Activated CD4-positive, CD25-positive, alpha-beta regulatory T cell treated with anti-CD3 and anti-CD28 coated beads, Interleukin-2, amount 50 U/mL, for 24 hours (primary cell): ENCODE data around the gene KREMEN1.

ENCODE experiments used
- ATAC-seq, 2 donors: fragments of 150-1000 bp; cut with Tn5 transposase; one replicate each; pipeline ENCODE4 v1.10.0; 2021; ENCODE audit warnings: mild to moderate bottlenecking in 1 of 2, moderate library complexity in 1 of 2

KREMEN1 gene

DNA sequence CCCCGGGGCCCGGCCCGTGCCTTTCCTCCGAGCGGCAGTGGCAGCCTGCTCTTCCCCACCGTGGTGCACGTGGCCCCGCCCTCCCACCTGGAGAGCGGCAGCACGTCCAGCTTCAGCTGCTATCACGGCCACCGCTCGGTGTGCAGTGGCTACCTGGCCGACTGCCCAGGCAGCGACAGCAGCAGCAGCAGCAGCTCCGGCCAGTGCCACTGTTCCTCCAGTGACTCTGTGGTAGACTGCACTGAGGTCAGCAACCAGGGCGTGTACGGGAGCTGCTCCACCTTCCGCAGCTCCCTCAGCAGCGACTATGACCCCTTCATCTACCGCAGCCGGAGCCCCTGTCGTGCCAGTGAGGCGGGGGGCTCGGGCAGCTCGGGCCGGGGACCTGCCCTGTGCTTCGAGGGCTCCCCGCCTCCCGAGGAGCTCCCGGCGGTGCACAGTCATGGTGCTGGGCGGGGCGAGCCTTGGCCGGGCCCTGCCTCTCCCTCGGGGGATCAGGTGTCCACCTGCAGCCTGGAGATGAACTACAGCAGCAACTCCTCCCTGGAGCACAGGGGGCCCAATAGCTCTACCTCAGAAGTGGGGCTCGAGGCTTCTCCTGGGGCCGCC lies 23.1 kb upstream of the KREMEN1 start:
- ATAC-seq = no peak

DNA sequence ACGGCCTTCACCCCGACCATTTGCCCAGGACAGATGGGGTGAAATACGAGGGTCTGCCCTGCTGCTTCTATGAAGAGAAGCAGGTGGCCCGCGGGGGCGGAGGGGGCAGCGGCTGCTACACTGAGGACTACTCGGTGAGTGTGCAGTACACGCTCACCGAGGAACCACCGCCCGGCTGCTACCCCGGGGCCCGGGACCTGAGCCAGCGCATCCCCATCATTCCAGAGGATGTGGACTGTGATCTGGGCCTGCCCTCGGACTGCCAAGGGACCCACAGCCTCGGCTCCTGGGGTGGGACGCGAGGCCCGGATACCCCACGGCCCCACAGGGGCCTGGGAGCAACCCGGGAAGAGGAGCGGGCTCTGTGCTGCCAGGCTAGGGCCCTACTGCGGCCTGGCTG lies 22.4 kb upstream of the KREMEN1 start:
- ATAC-seq = no peak

DNA sequence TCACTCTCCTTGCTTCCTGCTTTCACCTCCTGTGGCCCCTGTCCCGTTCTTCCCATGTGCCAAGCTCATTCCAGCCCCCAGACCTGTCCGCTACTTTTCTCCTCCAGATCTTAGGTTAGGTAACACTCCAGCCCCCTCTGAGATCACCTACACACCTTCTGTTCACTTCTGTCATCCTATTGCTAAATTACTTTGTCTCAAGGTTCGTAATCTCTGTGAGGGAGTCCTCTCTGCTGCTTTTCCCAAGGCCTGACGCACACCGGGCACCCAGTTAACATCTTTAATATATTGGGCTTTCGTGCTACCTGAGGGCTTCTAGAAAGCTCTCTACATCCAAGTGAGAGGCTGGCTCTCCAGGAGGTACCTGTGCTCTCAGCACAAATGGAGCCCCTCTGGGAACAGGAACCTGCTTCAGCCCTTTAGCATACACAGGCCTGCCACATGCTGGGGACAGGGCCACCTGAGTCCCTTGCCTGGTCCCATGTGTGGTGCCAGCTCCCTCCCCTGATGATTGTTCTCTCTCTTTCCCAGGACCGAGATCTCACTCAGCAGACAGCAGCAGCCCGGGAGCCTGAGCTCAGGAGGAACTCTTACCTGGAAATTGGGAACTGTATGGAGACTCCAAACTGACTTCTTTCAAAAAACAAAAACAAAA lies 19.7 kb upstream of the KREMEN1 start:
- no peak for ATAC-seq

DNA sequence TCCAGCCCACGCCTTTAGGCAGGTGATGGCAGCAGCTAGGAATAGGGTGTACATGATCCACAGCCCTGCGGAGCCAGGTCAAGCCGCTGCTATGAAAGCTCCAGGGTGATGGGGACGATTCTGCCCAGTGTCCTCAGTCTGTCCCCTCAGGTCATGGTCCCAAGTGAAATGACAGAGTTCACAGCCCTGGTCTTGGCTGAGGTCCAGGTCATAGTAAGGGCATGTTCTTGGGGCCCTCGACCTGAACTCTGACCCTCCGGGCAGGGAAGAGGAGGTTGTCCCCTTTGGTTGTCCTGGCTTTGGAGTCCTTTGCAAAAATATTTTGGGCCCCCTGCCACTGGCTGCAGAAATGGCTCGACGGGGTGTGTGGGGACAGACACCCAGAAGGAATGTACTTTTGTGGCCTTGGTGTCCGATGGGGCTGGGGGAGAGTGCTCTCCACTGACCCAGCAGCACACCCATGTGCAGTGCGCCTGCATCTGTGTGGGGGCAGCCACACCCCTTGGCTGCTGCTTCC lies 18.5 kb upstream of the KREMEN1 start:
- ATAC-seq = no peak

DNA sequence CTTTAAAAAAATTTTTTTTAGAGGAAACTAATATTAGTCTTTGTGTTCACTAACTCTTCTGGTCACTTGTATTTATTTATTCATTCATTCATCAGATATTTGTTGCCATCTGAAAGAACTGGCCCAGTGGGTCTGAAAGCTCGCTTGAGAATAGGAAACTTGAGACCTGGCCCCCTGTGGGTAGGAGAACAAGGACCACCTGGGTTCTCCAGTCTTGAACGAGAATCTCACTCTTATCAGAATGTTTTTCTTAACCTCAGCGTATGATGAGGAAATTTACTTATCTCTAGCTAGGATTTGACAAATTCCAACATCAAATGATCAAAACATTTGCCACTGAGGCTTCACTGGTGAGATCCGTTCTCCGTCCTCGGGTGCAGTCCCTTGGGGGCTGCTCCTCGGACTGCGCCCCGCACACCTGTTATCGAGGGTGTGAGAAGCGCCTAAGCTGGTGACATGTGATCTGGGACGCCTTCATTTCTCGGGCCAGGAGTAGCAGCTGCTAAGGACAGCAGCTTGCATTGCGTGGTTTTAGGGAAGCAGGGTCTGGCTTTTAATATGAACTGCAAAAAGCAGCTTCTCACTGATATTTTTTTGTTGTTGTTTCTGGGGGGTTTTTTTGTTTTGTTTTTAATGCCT lies 17.5 kb upstream of the KREMEN1 start:
- ATAC-seq = no peak

DNA sequence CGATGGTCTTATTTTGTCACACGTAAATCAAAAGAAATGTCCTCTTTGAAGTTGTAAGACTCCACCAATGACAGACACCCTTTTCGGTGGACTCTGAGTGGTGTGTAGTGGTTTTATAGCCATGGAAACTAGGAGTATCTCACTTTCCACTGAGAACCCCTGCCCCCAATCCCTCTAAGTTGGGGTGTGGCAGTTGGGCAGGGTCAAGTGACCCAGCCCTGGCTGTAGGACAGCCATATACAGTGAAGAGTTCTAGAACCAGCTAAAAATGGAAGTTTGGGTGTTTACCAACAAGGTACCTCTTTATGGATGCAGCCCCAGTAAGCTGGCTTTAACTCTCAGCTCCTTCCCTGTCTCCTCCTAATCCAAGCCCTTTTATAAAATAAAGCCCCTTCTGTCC lies 16.4 kb upstream of the KREMEN1 start:
- ATAC-seq = no peak

DNA sequence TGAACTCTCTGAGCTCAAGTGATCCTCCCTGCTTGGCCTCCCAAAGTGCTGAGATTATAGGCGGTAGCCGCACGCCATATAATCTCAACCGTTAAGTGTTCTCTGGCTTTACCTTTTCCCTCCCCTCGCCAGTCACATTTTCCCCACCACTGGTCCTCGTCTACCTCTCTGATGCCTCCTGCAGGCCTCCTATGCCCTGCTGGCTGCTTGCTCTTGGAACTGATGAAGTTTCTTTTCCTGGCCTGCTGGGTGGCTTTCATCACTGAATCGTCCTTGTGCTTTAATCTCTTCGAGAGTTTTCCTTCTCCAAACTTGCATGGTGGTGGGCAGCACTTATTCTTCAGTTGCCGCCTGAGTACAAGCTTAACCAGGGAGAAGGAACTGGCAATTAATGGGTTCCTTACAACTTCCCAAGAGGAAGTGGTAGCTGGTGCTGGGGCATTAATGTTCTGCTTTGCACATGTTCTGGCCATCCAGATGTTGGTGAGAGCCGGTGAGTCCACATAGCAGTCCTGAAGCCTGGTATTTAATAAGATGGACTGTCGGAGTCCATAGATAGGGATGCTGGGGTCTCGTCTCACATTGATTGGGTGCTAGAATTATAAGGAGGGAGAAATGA lies 12.5 kb upstream of the KREMEN1 start:
- no peak for ATAC-seq

DNA sequence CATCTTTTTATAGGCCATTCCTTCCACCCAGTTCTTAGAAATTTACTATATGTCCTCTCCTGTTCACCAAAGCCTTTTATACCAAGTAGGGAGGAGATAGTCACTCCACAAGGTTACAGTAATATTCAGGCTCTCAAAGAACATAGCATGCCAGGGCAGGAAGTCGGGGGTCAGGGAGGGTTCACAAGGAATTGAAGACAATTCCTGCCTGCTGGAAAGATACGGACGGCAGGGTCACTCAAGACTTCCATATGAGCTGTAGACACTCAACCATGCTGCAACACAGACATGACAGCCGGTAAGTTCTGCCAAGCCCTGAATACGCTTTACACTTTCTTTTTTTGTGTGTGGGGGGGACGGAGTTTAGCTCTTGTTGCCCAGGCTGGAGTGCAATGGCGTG lies 11.9 kb upstream of the KREMEN1 start:
- ATAC-seq = no peak

DNA sequence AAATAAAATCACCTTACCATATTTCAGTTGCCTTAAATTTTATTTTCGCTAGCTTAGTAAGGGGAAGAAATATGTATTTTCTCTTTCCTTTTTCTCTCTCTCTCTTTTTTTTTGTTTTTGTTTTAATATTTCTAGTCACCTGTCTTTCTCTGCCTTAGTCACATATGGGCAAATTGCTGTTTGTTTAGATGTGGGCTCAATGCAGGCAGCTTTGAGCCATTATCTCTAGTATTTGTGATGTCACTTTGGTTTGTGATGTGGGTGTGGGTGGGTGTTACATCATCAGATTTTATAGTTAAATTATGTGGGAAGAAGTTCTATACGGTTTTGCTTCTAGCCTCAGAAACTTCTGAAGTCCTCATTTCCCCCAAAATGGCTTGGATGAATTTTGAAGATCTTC lies 11.1 kb upstream of the KREMEN1 start, which contains the start of gene C22orf31:
C22orf31 (minus strand) TSS at position 59 of the 400 bp plus-strand sequence; CDS start at position 20, 39 bp downstream.
- ATAC-seq = no peak

DNA sequence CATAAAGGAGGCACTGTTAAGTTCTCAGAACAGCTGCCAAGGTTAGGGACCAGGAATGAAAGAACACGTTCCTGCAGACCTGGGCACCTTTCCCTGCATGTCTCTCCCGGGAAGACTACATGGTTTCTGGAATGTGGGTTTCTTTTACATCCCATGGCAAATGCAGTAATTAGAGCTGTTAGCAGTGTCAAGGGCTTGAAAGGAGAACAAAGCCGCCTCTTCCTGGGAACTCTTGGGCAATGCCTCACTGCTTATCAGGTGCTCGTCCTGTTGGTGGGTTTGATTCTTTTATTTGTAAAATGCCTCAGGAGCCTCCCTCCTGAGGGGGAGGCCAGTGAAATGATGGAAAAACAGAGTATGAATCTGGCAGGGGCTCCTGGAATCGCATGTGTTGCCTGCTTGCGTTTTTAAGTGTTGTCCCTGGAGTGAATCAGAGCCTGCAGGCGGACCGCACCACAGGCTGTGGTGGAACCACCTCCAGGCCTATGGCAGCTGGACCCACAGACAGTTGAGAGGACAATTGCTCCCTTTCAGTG lies 10.5 kb upstream of the KREMEN1 start:
- ATAC-seq = no peak

DNA sequence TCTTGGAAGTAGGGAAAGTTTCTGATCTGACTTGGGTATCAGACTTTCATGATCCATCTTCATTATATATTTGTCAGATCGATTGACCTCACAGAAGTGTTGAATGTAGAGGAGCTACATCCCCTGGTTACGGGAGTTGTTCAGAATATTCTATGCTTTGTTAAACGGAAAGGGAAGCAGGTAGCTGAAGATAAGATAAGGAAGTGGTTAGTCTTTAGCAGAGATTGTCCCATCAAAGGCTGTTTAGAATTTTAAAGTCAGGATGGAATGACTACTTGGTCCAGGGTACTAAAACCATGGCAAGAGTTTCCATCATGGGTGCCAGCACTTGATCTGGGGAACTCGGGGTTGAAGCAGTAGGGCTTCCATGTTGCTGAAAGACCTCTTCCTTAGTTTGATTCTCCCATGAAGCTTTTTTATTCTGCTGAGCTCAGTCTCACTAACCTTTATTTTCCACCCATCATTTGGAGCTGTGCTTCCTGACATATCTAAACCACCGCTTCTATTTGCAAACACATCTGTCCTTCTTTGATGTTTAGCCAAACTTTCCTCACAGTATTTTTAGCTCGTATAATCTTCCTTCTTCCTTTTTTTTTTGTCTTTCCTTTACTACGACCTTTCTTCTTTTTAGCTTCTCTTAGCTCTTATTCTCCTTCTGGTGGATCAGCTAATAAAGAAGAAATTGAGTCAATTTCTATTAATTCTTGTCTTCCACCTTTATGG lies 7.2 kb upstream of the KREMEN1 start:
- no peak for ATAC-seq

DNA sequence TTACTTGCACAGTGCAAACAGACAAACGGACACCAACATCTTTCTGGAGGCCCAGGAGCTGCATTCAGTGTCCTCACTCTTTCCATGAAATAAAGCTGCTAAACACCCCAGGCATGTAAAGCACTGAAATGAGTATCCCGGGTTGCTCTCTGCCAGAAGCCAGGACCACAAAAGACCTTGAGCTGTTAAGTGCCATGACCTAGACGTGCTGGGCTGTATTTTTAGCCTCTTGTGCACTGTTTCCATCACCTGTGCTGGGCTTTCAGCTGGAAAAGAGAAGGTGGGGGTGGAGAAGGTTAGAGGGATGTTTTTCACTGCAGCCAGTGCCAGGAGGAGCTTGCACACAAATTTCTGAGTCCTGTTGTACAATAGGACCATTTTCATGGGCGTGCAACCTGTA lies 3.4 kb upstream of the KREMEN1 start:
- ATAC-seq = no peak

DNA sequence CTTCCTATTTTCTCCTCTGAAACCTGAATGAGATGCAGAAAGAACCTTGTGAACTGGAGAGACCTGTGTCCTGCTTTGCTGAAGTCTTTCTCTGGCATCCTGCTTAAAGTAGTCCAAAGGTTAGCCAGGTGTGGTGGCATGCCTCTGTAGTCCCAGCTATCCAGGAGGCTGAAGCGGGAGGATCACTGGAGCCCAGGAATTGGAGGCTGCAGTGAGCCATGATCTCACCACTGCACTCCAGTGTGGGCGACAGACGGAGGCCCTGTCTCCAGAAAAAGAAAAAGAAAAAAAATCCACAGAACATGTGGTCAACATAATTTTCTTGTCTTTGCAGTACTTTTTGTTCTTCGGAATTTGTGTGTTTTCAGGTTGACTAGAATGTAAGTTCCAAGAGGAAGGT lies 2.3 kb upstream of the KREMEN1 start:
- no peak for ATAC-seq

DNA sequence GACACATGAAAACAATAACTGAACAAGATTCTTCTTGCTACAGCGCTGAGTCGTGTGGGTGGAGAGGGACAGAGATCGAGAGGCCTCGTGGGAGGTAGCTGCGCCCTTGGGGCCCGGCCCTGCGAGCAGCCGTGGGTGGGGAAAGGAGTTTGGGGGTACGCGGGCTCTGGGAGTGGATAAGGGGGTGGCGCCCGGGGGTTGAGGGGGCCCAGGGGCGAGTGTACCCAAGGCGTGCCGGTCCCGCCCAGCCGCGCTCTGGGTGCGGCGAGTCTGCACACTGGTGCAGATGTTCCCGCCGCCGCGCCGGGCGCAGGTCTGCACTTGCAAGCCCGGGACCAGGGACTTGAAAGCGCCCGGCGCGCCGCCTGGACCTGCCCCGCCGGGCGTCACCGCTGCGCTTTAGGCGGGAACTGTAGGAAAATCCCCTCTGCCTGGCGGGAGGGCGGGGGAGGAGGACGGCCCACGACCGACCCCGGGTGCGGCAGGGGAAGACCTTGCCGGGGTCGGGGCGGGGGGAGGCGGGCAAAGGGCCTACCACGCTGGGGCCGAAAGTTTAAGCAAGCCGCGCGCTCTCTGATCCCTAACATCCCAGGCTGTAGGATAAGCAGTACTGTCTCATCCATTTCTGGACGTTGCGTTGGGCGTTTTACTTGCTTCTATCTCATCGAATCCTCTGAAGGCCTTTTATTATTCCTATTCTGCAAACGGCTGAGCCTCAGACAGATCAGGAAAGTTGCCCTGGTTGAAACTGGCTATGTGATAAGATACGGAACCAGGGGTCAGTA lies 1.4 kb upstream of the KREMEN1 start:
- ATAC-seq = no peak

DNA sequence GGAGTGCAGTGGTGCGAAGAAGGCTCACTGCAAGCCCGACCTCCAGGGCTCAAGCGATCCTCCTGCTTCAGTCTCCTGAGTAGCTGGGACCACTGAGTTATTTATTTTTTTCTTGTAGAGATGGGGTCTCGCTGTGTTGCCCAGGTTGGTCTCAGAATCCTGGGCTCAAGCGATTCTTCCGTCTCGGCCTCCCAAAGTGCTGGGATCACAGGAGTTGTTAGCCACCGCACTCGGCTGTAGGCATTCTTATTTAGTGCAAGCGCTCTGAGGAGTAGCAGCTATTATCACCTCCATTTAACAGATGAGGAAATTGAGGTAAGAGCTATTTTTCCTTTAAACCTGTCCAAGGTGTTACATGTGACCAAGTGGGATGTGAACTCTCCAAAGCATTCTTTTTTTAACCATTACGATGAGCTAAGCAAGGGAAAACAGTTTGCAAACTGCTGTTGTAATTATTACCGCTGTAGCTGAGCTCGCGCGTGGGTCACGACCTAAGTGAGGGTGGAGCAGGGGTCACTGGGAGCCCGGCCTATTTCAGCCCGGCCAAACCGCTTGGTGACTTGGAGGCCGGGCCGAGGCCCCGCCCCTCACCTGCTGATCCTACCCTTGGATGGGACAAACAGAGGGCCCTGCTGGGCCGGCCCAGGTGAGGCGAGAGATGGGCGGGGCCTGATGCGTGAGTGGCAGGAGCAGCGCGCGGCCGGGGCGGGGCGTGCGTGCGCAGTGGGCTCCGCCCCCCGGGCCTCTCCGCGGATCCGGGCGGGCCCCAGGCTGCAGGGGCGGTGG lies 449 bp upstream of the KREMEN1 start:
- ATAC-seq = peak; percentile 94 to 96

DNA sequence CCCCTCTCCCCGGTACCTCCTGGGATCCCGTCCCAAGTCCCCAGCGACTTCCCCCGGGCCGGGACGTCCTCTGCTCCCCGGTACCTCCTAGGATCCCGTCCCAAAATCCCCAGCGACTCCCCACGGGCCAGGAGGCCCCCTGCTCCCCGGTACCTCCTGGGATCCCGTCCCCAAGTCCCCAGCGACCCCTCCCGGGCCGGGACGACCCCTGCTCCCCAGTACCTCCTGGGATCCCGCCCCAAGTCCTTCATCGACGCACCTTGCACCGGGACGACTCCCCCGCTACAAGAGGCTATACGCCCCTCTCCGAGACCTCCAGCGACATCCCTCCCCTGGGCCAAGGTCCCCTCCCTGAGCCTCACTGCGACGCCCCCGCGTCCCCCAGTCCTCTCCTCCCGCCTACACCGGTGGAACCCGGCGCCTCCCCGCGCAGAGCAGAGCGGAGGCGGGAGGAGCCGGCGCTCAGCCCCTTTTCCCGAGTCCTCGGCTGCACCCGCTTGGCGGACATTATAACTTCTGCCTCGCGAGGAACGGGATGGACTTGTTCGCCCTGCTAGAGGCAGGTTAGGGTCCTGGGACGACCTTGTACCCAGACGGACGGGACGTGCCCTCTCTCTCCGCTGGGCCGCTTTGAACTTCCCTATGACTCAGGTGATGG lies 912 bp downstream of the KREMEN1 start:
- no peak for ATAC-seq

DNA sequence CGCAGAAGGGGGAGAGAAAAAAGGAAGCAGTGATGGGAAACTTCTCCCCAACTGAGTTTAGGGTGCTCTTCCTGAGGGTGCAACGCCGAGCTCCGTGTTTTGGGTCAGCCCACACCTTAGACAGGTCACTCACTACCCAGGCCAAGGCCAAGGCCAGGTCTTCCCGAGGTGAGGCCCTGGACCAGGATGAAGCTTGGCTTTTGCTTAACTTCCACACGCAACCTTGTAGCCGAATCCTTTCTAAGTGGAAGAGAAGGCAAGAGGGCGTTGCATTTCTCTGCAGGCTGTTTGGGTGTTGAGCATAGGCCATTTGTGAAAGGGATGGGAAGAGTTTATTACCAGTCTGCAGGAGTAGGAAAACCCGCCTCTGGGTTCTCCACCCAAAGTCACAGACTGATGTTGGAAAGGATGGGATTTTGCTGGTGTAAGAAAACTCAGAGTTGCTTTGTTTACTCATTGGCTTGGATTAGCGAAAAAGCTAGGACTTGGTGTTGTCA lies 1.5 kb downstream of the KREMEN1 start:
- ATAC-seq = no peak

DNA sequence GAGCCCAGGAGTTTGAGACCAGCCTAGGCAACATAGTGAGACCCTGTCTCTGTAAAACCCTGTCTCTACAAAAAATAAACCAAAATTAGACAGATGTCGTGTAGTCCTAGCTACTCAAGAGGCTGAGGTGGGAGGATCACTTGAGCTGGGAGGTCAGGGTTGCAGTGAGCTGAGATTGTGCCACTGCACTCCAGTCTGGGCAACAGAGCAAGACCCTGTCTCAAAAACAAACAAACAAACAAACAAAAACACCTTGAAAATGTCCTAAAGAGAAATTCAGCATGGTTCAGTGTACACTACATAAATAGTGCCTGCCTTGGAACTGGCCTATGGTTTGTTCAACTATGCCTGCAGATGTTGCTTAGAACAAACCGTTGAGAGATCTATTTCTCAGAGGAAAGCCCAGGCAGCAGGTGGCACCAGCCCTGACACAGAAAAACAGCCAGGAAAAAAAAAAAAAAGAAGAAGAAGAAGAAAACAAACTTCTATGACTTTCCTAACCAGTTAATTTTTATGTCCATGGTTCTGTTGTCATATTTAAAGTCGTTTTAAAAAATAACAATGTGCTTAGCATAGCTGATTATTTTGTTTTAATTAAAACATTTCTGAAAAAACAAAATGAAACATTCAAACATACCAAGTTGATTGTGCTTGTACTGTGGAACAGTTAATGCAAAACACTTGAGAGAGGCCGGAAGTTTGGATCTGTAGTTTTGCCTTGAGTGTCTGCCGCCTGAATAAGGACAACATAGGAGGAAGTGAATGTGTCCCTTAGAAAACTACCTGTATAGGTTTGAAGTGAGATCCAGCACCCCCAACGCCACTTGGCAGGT lies 5.4 kb downstream of the KREMEN1 start:
- ATAC-seq = no peak

DNA sequence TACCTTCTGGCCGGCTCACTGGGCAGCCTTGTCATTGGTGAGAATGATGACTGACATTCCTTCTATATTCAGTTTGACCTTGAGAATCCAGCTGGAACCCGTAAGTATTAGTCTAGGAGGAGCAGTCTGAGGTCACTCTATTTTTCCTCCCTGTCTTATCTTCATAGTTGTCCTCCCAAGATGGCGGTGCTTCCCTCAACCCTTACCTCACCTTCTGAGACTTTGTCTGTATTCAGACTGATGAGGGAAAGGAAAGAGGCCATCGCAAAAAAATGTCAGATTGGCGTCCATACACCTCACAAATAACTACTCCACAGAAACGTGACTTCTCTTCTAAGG lies 6.0 kb downstream of the KREMEN1 start:
- no peak for ATAC-seq
